AG04449 (cell line): ENCODE measurements around the gene TSNAXIP1.

Source experiments
- CTCF ChIA-PET: fragments of 350-600 bp; formaldehyde crosslinking; extraction: SDS; loops from one replicate; lab custom pipeline; 2021; ENCODE audit warnings: antibody characterized with exemption; lab: Yijun Ruan, JAX
- POLR2A ChIA-PET: fragments of 400-600, 350-600 bp; formaldehyde crosslinking; extraction: SDS; loops from one replicate; lab custom pipeline; 2020; ENCODE audit warnings: antibody characterized with exemption, inconsistent platforms; lab: Yijun Ruan, JAX
- DNase-seq: peaks from one replicate; pipeline ENCODE4 v3.0.0-alpha.2; 2010; ENCODE audit warnings: low read depth, low spot score
- H3K4me3 ChIP-seq: 2 replicates; pipeline ENCODE4 v1.5.1; 2011; ENCODE audit warnings: low read depth, mild to moderate bottlenecking, control low read depth, low read length
- CTCF ChIP-seq: IDR thresholded peaks from one replicate; pipeline ENCODE4 v1.5.1; 2011; ENCODE audit warnings: mild to moderate bottlenecking, moderate library complexity, low read length, control low read depth, inconsistent platforms; ENCODE audit not compliant: insufficient read depth; ENCODE audit errors: missing control alignments

TSNAXIP1 gene

DNA sequence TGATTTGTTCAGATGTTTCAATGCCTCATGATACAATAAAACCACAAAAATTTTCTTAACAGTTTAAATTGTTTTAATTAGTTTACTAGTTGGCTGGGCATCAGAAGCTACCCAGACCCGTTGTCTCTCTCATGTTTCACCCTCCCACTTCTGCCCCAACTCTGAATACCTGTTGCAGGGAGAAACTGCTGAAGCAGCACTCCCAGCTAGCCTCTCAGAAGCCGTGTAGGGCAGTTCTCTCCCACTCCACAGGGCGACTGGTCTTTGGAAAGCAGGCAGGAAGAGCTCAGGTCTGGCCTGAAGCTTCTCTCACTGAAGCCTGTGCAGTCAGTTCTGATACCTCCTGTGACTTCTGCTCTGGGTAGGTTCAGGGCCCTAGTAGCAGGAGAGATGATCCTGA is 64.6 kb downstream of the TSNAXIP1 start:
- no peak for DNase-seq
- POLR2A ChIA-PET = interaction anchor here (0.6 to 1.5 kb wide), 2 partner anchors 9 to 91 kb away, joined by 3 to 5 read pairs; no protein-coding TSS in a partner anchor
- no peak for TF ChIP-seq CTCF
- no peak overlapping the region for H3K4me3 ChIP-seq
- CTCF ChIA-PET = interaction anchor here (0.9 to 1.7 kb wide), 4 partner anchors 13 to 199 kb away, joined by 3 to 11 read pairs (median 4); partner anchors contain the start of gene NRN1L

DNA sequence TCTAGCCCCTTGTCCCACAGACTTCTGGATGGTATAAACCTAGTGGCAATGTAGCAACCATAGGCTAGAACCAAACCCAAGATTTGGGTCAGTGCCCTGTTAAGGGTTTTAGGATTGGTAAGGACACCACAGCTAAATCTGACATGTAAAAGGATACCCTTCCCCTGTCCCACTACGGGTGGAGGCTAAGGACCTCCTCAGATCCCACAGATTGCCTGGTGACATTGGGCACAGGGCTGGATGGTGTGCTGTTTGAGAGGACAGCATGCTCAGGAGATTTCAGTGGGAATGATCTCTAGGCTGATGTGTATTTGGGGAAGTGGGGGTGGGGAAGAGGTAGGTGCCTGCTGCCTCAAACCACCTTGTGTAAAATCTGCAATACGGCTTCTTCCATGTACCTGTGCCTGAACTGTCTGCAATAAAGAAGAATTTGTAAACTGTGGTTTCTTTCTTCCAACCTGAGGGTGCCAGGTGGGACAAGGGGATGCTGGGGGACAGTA is 65.5 kb downstream of the TSNAXIP1 start:
- no peak for TF ChIP-seq CTCF
- H3K4me3 ChIP-seq = no peak overlapping the region
- ChIA-PET POLR2A (interaction anchor here (1.5 kb wide), 1 partner anchor 9 kb away, joined by 5 read pairs; no protein-coding TSS in a partner anchor), CTCF (interaction anchor here (0.9 to 1.7 kb wide), 4 partner anchors 12 to 200 kb away, joined by 3 to 11 read pairs (median 4); partner anchors contain the start of gene NRN1L)
- DNase-seq = no peak

DNA sequence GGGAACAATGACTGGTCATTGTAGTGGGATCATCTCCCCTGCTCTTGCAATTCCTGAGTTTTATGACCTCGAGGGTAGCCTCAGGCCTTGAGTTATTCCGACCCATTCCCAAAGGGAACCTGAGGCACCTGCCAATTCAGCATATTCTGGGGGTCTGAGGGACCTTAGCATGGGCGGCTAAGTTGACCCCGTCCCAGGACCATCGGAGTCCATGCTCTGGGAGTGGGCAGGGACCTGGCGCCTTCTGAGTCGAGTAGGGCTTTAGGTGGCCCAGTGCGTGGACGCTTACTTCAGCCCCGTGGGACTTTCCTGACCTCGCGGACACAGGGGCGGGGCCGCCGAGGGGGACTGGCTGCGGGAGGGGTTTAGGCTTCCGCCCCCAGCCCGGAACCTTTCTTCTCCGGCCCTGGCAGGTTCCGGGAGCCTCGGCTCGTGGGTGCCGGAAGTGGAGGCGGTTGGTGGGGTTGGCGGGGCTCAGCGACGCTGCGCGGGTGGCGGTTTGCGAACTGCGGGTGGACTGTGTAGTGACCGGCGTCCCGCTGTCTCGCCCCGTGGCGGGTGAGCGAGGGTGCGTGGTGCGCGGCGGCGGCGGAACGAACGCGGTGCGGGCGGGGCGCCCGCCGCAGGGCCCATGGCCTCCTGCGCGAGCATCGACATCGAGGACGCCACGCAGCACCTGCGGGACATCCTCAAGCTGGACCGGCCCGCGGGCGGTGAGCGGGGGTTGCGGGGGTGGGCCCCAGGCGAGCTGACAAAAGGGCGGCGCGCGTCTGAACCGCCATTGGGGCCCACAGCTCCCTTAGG is 66.1 kb downstream of the TSNAXIP1 start, which contains the start of gene EDC4:
Gene EDC4, plus strand, starts transcription at position 422 of the 804 bp plus-strand sequence. Its CDS starts 210 bp downstream, at position 632.
- CTCF ChIA-PET = interaction anchor here (0.7 to 4.3 kb wide), 9 partner anchors 10 to 61 kb away, joined by 3 to 67 read pairs (median 5); partner anchors contain the start of gene NRN1L
- POLR2A ChIA-PET = interaction anchor here (1.0 to 1.2 kb wide), 3 partner anchors 10 to 28 kb away, joined by 3 to 4 read pairs (median 3); no protein-coding TSS in a partner anchor
- peak; percentile 10 for DNase-seq
- no peak for TF ChIP-seq CTCF
- peak within 1 kb of the TSS; percentile 68 for H3K4me3 ChIP-seq

- TF ChIP-seq CTCF = no peak
- H3K4me3 ChIP-seq = peak overlapping the region; percentile 68
- POLR2A ChIA-PET = interaction anchor here (1.0 to 1.2 kb wide), 3 partner anchors 11 to 29 kb away, joined by 3 to 4 read pairs (median 3); no protein-coding TSS in a partner anchor
- CTCF ChIA-PET = interaction anchor here (0.7 to 4.3 kb wide), 9 partner anchors 9 to 62 kb away, joined by 3 to 67 read pairs (median 5); partner anchors contain the start of gene NRN1L
- DNase-seq = no peak
Measured at GRCh38 chr16:67873435-67874370, 67.0 kb downstream of the TSNAXIP1 start.

GRCh38 chr16:67874372-67874771 is 67.7 kb downstream of the TSNAXIP1 start:
- peak overlapping the region; percentile 68 for H3K4me3 ChIP-seq
- DNase-seq = no peak
- POLR2A ChIA-PET = no interaction called here
- no peak for TF ChIP-seq CTCF
- CTCF ChIA-PET = interaction anchor here (0.9 to 4.3 kb wide), 6 partner anchors 9 to 61 kb away, joined by 3 to 67 read pairs (median 6); partner anchors contain the start of gene NRN1L
